Omental fat pad (tissue), 4 donors: ENCODE results near the gene HSD3B2. TPM values are rescaled to one million over a fixed set of nuclear protein-coding genes. Genes with fewer than 3 reads are reported as not detected.

ENCODE experiments used
- ATAC-seq: fragments of 150-250 bp; one replicate; pipeline ENCODE4 v1.9.1; 2016; ENCODE audit warnings: mild to moderate bottlenecking, moderate library complexity; ENCODE audit not compliant: low FRiP score
- DNase-seq: peaks from one replicate; pipeline ENCODE4 v3.0.0-alpha.2; 2019; ENCODE audit warnings: low spot score
- total RNA-seq, 4 donors: library from RNA; depleted of rRNA; stranded (reverse); fragments of >200 nt; gene quantifications; one replicate each; pipeline ENCODE4 v1.1.0, GENCODE V29; 2016
- TF ChIP-seq, protein P1 (sequence below), 3 donors: fragments of 450-650 bp; IDR thresholded peaks; one replicate each; pipeline ENCODE4 v1.5.1; 2016 to 2017; ENCODE audit warnings: antibody characterized with exemption in 3 of 3, mild to moderate bottlenecking in 3 of 3, moderate library complexity in 2 of 3

HSD3B2 gene
- total RNA-seq, 4 donors from 2014 or later, result 0.63 TPM; not detected in 3

DNA sequence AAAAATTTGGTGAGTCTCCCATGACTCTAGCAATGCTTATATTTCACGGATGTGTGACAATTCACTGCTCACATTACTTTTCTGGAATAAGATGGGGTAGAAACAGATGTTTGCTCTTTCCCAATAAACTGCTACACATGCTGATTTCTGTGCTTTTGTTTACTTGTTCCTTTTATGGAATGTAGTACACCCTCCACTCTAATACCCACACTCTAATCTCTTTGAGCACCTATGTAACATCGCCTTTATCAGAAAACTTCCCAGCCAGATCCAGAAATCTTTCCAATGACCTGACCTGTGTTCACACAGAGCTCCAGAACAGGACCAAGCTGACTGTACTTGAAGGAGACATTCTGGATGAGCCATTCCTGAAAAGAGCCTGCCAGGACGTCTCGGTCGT lies 4.2 kb downstream of the HSD3B2 start:
- TF ChIP-seq, protein P1, sequence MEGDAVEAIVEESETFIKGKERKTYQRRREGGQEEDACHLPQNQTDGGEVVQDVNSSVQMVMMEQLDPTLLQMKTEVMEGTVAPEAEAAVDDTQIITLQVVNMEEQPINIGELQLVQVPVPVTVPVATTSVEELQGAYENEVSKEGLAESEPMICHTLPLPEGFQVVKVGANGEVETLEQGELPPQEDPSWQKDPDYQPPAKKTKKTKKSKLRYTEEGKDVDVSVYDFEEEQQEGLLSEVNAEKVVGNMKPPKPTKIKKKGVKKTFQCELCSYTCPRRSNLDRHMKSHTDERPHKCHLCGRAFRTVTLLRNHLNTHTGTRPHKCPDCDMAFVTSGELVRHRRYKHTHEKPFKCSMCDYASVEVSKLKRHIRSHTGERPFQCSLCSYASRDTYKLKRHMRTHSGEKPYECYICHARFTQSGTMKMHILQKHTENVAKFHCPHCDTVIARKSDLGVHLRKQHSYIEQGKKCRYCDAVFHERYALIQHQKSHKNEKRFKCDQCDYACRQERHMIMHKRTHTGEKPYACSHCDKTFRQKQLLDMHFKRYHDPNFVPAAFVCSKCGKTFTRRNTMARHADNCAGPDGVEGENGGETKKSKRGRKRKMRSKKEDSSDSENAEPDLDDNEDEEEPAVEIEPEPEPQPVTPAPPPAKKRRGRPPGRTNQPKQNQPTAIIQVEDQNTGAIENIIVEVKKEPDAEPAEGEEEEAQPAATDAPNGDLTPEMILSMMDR (IDR thresholded peaks at IDR 0.05), result no peak
- DNase-seq (no peak), ATAC-seq (no peak)

DNA sequence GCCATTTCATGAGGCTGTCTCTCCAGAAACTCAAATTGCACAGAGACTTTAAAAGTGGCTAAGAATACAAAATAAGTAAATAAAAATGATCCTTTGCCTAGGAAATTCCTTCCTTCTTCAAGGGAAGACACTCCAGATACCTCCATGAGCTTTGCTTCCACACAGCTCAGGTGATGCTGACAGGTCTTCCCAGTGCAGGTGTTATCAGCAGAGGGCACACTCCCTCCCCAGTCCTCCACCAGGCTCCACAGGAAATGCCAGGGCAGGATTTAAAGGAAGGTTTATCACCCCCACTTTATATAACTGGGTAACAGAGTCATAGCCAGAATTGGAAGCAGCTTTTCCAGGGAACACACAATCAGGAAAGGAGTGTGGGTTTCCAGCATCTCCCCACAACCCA lies 5.7 kb downstream of the HSD3B2 start:
- TF ChIP-seq, protein P1 (IDR thresholded peaks at IDR 0.05), result no peak
- DNase-seq (no peak), ATAC-seq (no peak)

DNA sequence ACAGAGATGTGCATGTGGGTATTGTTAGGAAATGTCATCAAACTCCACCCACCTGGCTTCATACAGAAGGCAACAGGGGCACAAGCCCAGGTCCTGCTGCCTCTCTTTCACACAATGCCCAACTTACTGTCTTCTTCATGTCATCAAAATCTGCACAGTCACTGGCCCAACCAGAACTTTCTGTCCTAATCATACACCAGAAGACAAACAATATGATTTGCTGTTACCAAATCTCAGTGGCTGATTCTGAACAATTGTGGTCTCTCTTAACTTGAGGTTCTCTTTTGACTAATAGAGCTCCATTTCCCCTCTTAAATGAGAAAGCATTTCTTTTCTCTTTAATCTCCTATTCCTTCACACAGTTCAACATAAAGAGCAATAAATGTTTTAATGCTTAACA lies 7.7 kb downstream of the HSD3B2 start:
- no peak for ATAC-seq
- TF ChIP-seq, protein P1 (IDR thresholded peaks at IDR 0.05), result no peak

DNA sequence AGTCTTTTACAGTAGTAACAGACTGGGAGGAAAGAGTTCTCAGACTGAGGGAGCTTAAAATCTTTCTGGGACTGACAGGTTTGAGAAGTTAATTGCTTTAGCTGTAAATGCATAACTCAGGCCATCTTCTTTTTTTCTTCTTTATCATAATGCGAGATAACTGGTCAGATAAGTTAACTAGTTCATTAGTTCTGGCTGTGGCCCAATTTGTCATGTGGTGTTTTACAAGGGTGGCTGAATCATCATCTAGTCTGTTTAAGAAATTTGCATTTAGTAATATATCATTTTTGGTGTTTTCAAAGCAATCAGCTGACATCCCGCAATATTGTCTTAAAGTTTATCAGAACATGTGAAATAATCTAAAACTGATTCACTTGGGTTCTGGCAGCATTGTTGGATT lies 14.0 kb downstream of the HSD3B2 start:
- TF ChIP-seq, protein P1 (IDR thresholded peaks at IDR 0.05), result no peak
- DNase-seq (no peak), ATAC-seq (no peak)

More for the DNA sequence above, 7.7 kb downstream of the HSD3B2 start:
- DNase-seq, result no peak

DNA sequence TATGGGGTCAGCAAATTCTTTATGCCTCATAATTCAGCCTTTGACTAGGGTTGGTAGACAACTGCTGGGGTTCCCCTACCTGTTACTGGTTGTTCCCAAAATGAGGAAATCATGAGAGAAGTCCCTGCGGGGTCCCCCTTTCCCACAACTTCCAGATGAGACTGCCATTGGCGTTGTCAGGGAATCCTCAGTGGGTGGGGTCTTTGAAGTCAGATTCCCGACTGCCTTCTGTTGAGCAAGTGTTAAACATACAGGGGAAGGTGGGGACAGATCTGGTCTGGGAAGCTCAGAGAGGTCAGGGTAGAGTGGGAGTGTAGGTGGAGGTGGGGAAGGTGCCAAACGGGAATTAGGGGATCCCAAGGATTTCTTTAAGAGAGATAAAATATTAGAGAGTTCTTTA lies 14.7 kb downstream of the HSD3B2 start:
- TF ChIP-seq, protein P1 (IDR thresholded peaks at IDR 0.05), result no peak
- ATAC-seq (no peak), DNase-seq (no peak)

DNA sequence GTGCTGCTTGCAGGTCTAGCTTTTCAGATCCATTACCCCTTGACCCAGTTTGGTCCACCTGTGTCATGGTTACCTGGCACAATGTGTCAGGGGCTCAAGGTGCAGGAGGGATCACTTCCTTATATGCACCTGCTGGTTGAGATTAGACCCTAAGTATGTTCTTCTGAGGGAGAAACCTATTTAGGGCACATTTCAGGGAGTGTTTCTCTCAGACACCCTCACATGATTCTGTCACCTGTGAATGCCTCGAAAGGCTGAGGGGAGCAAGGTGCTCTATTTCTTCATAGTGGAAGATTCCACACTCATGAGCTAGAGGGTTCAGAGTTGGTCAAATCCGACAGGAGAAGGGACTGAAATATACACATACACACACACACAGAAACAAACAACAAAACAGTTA lies 15.5 kb downstream of the HSD3B2 start:
- ATAC-seq (no peak), DNase-seq (no peak)
- TF ChIP-seq, protein P1 (IDR thresholded peaks at IDR 0.05), result no peak

DNA sequence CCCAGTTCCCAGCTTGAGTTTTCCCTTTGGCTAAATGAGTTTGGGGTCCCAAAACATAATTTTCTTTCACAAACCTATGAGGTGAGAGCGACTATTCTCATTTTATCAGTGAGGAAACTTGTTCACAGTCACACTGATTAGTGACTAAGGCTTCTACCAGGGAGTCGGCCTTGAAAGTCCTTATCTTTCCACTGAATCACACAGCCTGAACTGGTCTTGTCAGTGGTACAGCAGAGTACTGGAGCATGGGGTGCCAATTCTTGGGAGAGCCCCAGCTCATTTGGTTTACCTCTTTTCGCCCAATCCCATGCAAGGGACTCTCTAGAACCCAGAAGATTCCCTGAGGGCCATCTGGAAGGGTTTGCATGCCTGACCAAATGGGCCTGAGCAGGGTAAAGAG lies 16.9 kb downstream of the HSD3B2 start:
- TF ChIP-seq, protein P1 (IDR thresholded peaks at IDR 0.05), result no peak
- DNase-seq, result no peak
- no peak for ATAC-seq
